ENCODE results near the gene CBLL1. TPM values are rescaled to one million over a fixed set of nuclear protein-coding genes. Genes with fewer than 3 reads are reported as not detected.

The CBLL1 gene
- total and polyA plus RNA-seq, 2 of the 13 experiments (the other 11 are each of a cell fraction or from before 2014, with no cell fraction given): 8.8 to 10.5 TPM

DNA sequence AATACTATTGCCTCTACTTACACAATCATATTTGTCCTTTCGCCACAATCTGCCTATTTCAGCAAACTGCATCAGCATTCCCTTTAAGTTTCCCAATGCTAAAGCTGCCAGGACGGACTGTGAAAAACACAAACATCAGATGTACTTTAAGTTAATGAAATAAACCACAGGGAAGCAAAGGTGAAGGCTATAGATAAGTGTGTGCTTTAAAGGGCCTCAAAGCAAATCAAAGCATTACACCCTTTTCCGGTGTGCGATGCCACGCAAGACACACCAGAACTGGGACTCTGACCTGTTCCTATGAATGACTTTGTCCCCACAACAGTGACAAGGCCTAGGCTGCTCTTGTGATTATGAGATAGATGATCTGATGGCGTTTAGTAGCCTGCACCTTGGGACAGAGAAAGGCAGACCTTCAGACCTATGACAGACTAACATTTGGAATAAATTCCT, 35.7 kb downstream of the CBLL1 start (continued):
- no peak for TF ChIP-seq ZSCAN25 (CRISPR knock-in tag; IDR thresholded peaks at IDR 0.05)
- no peak for TF ChIP-seq ZFYVE20 (CRISPR knock-in tag; IDR thresholded peaks at IDR 0.05; ENCODE audit: borderline replicate concordance, low read depth)
- TF ChIP-seq ZNF780A (CRISPR knock-in tag; IDR thresholded peaks at IDR 0.05): no peak
- no peak for TF ChIP-seq ZNF569 (CRISPR knock-in tag; IDR thresholded peaks at IDR 0.05; ENCODE audit: borderline replicate concordance)
- peak; percentile 89; the same call in 1 of the 2 replicates for TF ChIP-seq ZNF788 (CRISPR knock-in tag; IDR thresholded peaks at IDR 0.05; ENCODE audit: borderline replicate concordance)
- TF ChIP-seq ZBTB8A (CRISPR knock-in tag; IDR thresholded peaks at IDR 0.05; ENCODE audit: borderline replicate concordance, low read depth): no peak; the same call in 1 of the 2 replicates
- no peak for TF ChIP-seq ZNF546 (CRISPR knock-in tag; conservative IDR thresholded peaks at IDR 0.05)
- TF ChIP-seq ZBTB34 (CRISPR knock-in tag; IDR thresholded peaks at IDR 0.05): peak; percentile 85; the same call in 1 of the 2 replicates
- TF ChIP-seq TAF15 (IDR thresholded peaks at IDR 0.05; ENCODE audit: low read depth, low read length, poor library complexity, severe bottlenecking): no peak
- TF ChIP-seq ZXDC (CRISPR knock-in tag; IDR thresholded peaks at IDR 0.05): no peak
- no peak for TF ChIP-seq BCL3 (CRISPR knock-in tag; IDR thresholded peaks at IDR 0.05)
- TF ChIP-seq E2F5 (CRISPR knock-in tag; conservative IDR thresholded peaks at IDR 0.05): no peak
- TF ChIP-seq HOXA3 (CRISPR knock-in tag; IDR thresholded peaks at IDR 0.05): peak; percentile 86
- TF ChIP-seq ZMYM2 (CRISPR knock-in tag; IDR thresholded peaks at IDR 0.05): peak; percentile 89
- no peak for TF ChIP-seq HNRNPUL1 (IDR thresholded peaks at IDR 0.05; ENCODE audit: low read depth, low read length)
- no peak for TF ChIP-seq GLI4 (CRISPR knock-in tag; IDR thresholded peaks at IDR 0.05; ENCODE audit: borderline replicate concordance)
- TF ChIP-seq AKAP8 (CRISPR knock-in tag; IDR thresholded peaks at IDR 0.05): peak; percentile 68; the same call in 1 of the 2 replicates
- TF ChIP-seq, protein P1, sequence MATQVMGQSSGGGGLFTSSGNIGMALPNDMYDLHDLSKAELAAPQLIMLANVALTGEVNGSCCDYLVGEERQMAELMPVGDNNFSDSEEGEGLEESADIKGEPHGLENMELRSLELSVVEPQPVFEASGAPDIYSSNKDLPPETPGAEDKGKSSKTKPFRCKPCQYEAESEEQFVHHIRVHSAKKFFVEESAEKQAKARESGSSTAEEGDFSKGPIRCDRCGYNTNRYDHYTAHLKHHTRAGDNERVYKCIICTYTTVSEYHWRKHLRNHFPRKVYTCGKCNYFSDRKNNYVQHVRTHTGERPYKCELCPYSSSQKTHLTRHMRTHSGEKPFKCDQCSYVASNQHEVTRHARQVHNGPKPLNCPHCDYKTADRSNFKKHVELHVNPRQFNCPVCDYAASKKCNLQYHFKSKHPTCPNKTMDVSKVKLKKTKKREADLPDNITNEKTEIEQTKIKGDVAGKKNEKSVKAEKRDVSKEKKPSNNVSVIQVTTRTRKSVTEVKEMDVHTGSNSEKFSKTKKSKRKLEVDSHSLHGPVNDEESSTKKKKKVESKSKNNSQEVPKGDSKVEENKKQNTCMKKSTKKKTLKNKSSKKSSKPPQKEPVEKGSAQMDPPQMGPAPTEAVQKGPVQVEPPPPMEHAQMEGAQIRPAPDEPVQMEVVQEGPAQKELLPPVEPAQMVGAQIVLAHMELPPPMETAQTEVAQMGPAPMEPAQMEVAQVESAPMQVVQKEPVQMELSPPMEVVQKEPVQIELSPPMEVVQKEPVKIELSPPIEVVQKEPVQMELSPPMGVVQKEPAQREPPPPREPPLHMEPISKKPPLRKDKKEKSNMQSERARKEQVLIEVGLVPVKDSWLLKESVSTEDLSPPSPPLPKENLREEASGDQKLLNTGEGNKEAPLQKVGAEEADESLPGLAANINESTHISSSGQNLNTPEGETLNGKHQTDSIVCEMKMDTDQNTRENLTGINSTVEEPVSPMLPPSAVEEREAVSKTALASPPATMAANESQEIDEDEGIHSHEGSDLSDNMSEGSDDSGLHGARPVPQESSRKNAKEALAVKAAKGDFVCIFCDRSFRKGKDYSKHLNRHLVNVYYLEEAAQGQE (IDR thresholded peaks at IDR 0.05; ENCODE audit: borderline replicate concordance in 1 of 2, low read depth in 1 of 2, low read length in 2 of 2): peak in 1 of 2 experiments; percentile 66; a peak in 1 of 4 replicates

All from HepG2 (cell line).